Activated CD4-positive, alpha-beta T cell treated with anti-CD3 and anti-CD28 coated beads, Interleukin-2, amount 50 U/mL, for 4 hours (primary cell): ENCODE data around the gene PABPC5.

Source experiments
- DNase-seq, 2 experiments: peaks; one replicate each; pipeline ENCODE4 v3.0.0-alpha.2; 2020

PABPC5 gene

GRCh38 chrX:91434351-91435168 is at the start of gene PABPC5:
Gene PABPC5 (plus strand): TSS chrX:91434839. CDS start chrX:91435578, 739 bp downstream.
- no peak for DNase-seq

GRCh38 chrX:91389026-91389425 is 45.6 kb upstream of the PABPC5 start:
- DNase-seq: no peak

- DNase-seq: no peak
Measured at GRCh38 chrX:91414713-91415112, 19.9 kb upstream of the PABPC5 start.

GRCh38 chrX:91435395-91435794 is 756 bp downstream of the PABPC5 start:
- DNase-seq: no peak
